ENCODE measurements around the gene SERPINB1. TPM values are rescaled to one million over a fixed set of nuclear protein-coding genes. Genes with fewer than 3 reads are reported as not detected.

Gene SERPINB1
- total and polyA plus RNA-seq, 9 of the 15 experiments (the other 6 are each of a cell fraction or from before 2014, with no cell fraction given), result 33.9 to 108 (median 63.8) TPM

GRCh38 chr6:2783188-2783963 lies 58.3 kb downstream of the SERPINB1 start (continued):
- TF ChIP-seq, protein P1, sequence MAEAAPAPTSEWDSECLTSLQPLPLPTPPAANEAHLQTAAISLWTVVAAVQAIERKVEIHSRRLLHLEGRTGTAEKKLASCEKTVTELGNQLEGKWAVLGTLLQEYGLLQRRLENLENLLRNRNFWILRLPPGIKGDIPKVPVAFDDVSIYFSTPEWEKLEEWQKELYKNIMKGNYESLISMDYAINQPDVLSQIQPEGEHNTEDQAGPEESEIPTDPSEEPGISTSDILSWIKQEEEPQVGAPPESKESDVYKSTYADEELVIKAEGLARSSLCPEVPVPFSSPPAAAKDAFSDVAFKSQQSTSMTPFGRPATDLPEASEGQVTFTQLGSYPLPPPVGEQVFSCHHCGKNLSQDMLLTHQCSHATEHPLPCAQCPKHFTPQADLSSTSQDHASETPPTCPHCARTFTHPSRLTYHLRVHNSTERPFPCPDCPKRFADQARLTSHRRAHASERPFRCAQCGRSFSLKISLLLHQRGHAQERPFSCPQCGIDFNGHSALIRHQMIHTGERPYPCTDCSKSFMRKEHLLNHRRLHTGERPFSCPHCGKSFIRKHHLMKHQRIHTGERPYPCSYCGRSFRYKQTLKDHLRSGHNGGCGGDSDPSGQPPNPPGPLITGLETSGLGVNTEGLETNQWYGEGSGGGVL (CRISPR knock-in tag; IDR thresholded peaks at IDR 0.05), result no peak

DNA sequence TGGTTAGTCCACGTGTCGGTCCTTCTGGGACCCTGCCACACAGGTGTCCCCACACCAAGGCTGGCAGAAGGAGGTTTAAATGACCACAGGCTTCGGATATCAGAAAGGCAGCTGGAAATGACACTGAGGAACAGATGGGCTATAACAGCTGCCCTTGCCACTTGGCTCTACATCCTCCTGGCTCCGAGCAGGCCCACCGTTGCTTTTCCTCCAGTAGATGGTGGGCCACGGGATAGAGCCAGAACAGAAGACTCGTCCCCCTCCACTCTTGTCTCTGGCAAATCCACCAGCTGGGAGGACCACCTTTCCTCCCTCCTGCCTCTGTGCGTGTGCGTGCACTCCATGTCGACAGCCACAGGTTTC lies 58.9 kb downstream of the SERPINB1 start:
- H4K20me1 ChIP-seq (replicated peaks; ENCODE audit: control insufficient read depth, insufficient read depth, low read length), result 0 out of 2 replicates have a peak, but pooled peaks cover 5% of the 10 kb centered on the region
- peak overlapping the region; percentile 81 for H3K4me2 ChIP-seq (ENCODE audit: insufficient read depth, low read length)
- WGBS (ENCODE audit: insufficient coverage, low coverage, missing lambda C conversion rate), result 62% methylated on average over 10 of the region's 10 CpGs
- no peak overlapping the region for H3K4me3 ChIP-seq
- H3K9me3 ChIP-seq (replicated peaks; ENCODE audit: control insufficient read depth, insufficient read depth, low read depth, low read length), result no peaks in the 10 kb centered on the region
- in situ Hi-C loops (cut with MboI), result loop anchor here (10.0 kb wide), 1 partner anchor 272 kb away; no protein-coding TSS in a partner anchor
- intact Hi-C loops (cut with micrococcal nuclease), result no loop called here
- H3K79me2 ChIP-seq (ENCODE audit: control insufficient read depth, insufficient read depth, low read length), result peaks cover 59% of the 10 kb centered on the region
- no peaks in the 10 kb centered on the region for H3K27me3 ChIP-seq (ENCODE audit: control insufficient read depth in 2 of 2, insufficient read depth in 2 of 2, low read length in 2 of 2)
- ChIA-PET CTCF (ENCODE audit: low intra/inter-chr PET ratio) (no interaction called here), POLR2A (interaction anchor here (0.9 to 9.0 kb wide), 9 partner anchors 8 to 331 kb away, joined by 3 to 151 read pairs (median 4); partner anchors contain the start of genes RIPK1 and WRNIP1)
- ATAC-seq (no peak; the same call in 2 of the 3 replicates), FAIRE-seq (no peak), DNase-seq (ENCODE audit: extremely low read depth in 1 of 4, low spot score in 3 of 4) (no peak)
- peak overlapping the region; percentile 61 for H3K27ac ChIP-seq (ENCODE audit: extremely low read depth, low read depth, low read length)
- BruUV-seq (replicated peaks), result no TSS peak
- peaks cover 19 to 20% of the 10 kb centered on the region in 2 experiments for H3K4me1 ChIP-seq (replicated peaks in 1 of 2; ENCODE audit: control insufficient read depth in 2 of 2, insufficient read depth in 2 of 2, low read length in 2 of 2)
- peaks cover 86% of the 10 kb centered on the region for H3K36me3 ChIP-seq (ENCODE audit: control insufficient read depth, insufficient read depth, low read length)
- peak overlapping the region; percentile 57 to 87 for H3K9ac ChIP-seq (ENCODE audit: insufficient read depth in 1 of 2, low read depth in 2 of 2, low read length in 2 of 2)
- H2AFZ ChIP-seq (ENCODE audit: low read depth, low read length), result peak overlapping the region; percentile 92; the same call in 1 of the 2 replicates
- H3K9me1 ChIP-seq (ENCODE audit: control insufficient read depth, insufficient read depth, low read length), result no peaks in the 10 kb centered on the region
- TF ChIP-seq DMBX1 (CRISPR knock-in tag; IDR thresholded peaks at IDR 0.05; ENCODE audit: borderline replicate concordance) (no peak), DPF2 (IDR thresholded peaks at IDR 0.05) (no peak), ARNT (IDR thresholded peaks at IDR 0.05) (no peak), JUN (IDR thresholded peaks at IDR 0.05; ENCODE audit: borderline replicate concordance, low read depth, low read length) (no peak), JUN (CRISPR knock-in tag; IDR thresholded peaks at IDR 0.05; ENCODE audit: borderline replicate concordance) (0 out of 2 replicates have a peak, but pooled peaks have one; percentile 52), CXXC5 (CRISPR knock-in tag; IDR thresholded peaks at IDR 0.05) (0 out of 2 replicates have a peak, but pooled peaks have one; percentile 6), RBBP5 (IDR thresholded peaks at IDR 0.05; ENCODE audit: borderline replicate concordance, insufficient read depth, low read length, poor library complexity, severe bottlenecking) (peak; percentile 11), MAFG (tag; conservative IDR thresholded peaks at IDR 0.05) (no peak), MEIS2 (IDR thresholded peaks at IDR 0.05; ENCODE audit: partially characterized antibody) (no peak), USF1 (CRISPR knock-in tag; IDR thresholded peaks at IDR 0.05) (0 out of 2 replicates have a peak, but pooled peaks have one; percentile 22), CBFA2T3 (IDR thresholded peaks at IDR 0.05) (no peak), RHOXF2B (CRISPR knock-in tag; conservative IDR thresholded peaks at IDR 0.05) (no peak), CREBBP (IDR thresholded peaks at IDR 0.05; ENCODE audit: low read depth, low read length) (no peak), MYNN (IDR thresholded peaks at IDR 0.05) (no peak), MYNN (CRISPR knock-in tag; IDR thresholded peaks at IDR 0.05) (no peak), IRF2 (CRISPR knock-in tag; IDR thresholded peaks at IDR 0.05) (no peak), PHTF2 (CRISPR knock-in tag; IDR thresholded peaks at IDR 0.05) (no peak), KLF16 (IDR thresholded peaks at IDR 0.05) (no peak), ZNF121 (CRISPR knock-in tag; conservative IDR thresholded peaks at IDR 0.05) (no peak), ZNF445 (CRISPR knock-in tag; IDR thresholded peaks at IDR 0.05; ENCODE audit: low read depth) (no peak)
